Measurements from ENCODE around the gene SLC25A21.

GRCh38 chr14:37045340-37046061 is 126.9 kb downstream of the SLC25A21 start:
- TF ChIP-seq CTCF (conservative IDR thresholded peaks at IDR 0.05 in 1 of 2, IDR thresholded peaks at IDR 0.05 in 1 of 2; ENCODE audit: low read depth in 1 of 2, low read length in 2 of 2) = no peak
- no peak for TF ChIP-seq EZH2 (IDR thresholded peaks at IDR 0.05; ENCODE audit: low read length, missing control alignments)
